Stimulated activated CD4-positive, alpha-beta T cell treated with anti-CD3 and anti-CD28 coated beads, Interleukin-15, amount 100 ng/mL, for 24 hours (primary cell): ENCODE results near the gene GPLD1.
"Not testable (repeated sequence)": the region's sequence is repeated elsewhere in the genome, so short reads cannot be mapped to it uniquely, and the experiment has no call there.

Experiments used
- DNase-seq: peaks from one replicate; pipeline ENCODE4 v3.0.0-alpha.2; 2020

GPLD1 gene

GRCh38 chr6:24451581-24452388 is 37.6 kb downstream of the GPLD1 start:
- DNase-seq = no peak

GRCh38 chr6:24448828-24449525 is 40.4 kb downstream of the GPLD1 start:
- DNase-seq = no peak

- no peak for DNase-seq
Measured at GRCh38 chr6:24448396-24448795, 41.0 kb downstream of the GPLD1 start.

- DNase-seq = no peak
Measured at GRCh38 chr6:24446670-24447069, 42.7 kb downstream of the GPLD1 start.

GRCh38 chr6:24445704-24446103 is 43.7 kb downstream of the GPLD1 start:
- DNase-seq = no peak

- no peak for DNase-seq
Measured at GRCh38 chr6:24444588-24444987, 44.8 kb downstream of the GPLD1 start.

GRCh38 chr6:24441599-24441904 is 47.8 kb downstream of the GPLD1 start:
- no peak for DNase-seq

GRCh38 chr6:24440897-24441598 is 48.3 kb downstream of the GPLD1 start:
- DNase-seq = no peak

GRCh38 chr6:24439858-24440539 is 49.4 kb downstream of the GPLD1 start:
- DNase-seq = no peak

GRCh38 chr6:24436979-24437378 is 52.4 kb downstream of the GPLD1 start:
- DNase-seq = no peak

GRCh38 chr6:24432611-24433010 is 56.8 kb downstream of the GPLD1 start:
- DNase-seq = no peak

- DNase-seq = peak; percentile 27
Measured at GRCh38 chr6:24431045-24431451, 58.3 kb downstream of the GPLD1 start.

GRCh38 chr6:24430086-24430485 is 59.3 kb downstream of the GPLD1 start:
- no peak for DNase-seq

GRCh38 chr6:24429146-24429545 is 60.2 kb downstream of the GPLD1 start:
- no peak for DNase-seq

- DNase-seq = no peak
Measured at GRCh38 chr6:24428615-24429014, 60.8 kb downstream of the GPLD1 start.

GRCh38 chr6:24426729-24427446 is 62.5 kb downstream of the GPLD1 start:
- no peak for DNase-seq

GRCh38 chr6:24425091-24425490 is 64.3 kb downstream of the GPLD1 start:
- no peak for DNase-seq

- DNase-seq = no peak
Measured at GRCh38 chr6:24419526-24419925, 69.9 kb downstream of the GPLD1 start.

- DNase-seq = no peak
Measured at GRCh38 chr6:24415753-24416152, 73.6 kb downstream of the GPLD1 start.

GRCh38 chr6:24414531-24414930 is 74.8 kb downstream of the GPLD1 start:
- DNase-seq = not testable (repeated sequence)

GRCh38 chr6:24412294-24412693 is 77.1 kb downstream of the GPLD1 start:
- no peak for DNase-seq

- DNase-seq = no peak
Measured at GRCh38 chr6:24410622-24411021, 78.8 kb downstream of the GPLD1 start.
